ENCODE measurements around the gene MMP25. TPM values are rescaled to one million over a fixed set of nuclear protein-coding genes. Genes with fewer than 3 reads are reported as not detected.

Gene MMP25
- total and polyA plus RNA-seq, 2 donors (not counting 1 experiment from before 2014, with no cell fraction given) = 0.12 to 0.22 TPM

DNA sequence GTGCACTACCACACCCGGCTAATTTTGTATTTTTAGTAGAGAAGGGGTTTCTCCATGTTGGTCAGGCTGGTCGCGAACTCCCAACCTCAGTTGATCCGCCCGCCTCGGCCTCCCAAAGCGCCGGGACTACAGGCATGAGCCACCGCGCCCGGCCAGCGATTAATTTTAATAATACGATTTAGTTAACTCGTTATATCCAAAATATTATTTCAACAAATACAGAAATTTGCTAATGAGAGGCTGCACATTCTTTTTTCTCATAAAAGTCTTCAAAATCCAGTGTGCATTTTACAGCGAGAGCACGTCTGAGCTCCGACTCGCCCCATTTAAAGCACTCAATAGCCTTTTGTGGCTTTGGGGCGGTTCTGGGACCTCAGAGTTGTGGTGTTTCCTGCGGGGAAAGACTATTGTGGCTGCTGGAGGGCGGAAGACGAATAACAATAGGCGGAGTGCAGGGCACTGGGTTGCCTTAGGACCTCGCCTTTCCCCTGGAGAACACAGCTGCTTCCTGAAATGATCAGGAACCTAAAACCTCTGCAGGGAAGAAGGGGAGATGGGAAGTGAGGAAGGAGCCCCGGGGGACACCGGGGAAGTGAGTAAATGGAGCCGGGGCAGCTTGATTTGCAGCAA, 55.6 kb downstream of the MMP25 start:
- ChIA-PET POLR2A (interaction anchor here (0.6 to 0.7 kb wide), 2 partner anchors 22 to 52 kb away, joined by 3 to 11 read pairs; no protein-coding TSS in a partner anchor), CTCF (interaction anchor here (0.7 to 12.2 kb wide), 5 partner anchors 21 to 54 kb away, joined by 3 to 238 read pairs (median 6); partner anchors contain the start of gene ZNF213)
- H3K4me1 ChIP-seq (ENCODE audit: control insufficient read depth in 2 of 2, insufficient read depth in 2 of 2, low read length in 2 of 2) = peaks cover 18 to 35% of the 10 kb centered on the region in 2 donors
- H3K27ac ChIP-seq (ENCODE audit: low read length in 2 of 2) = no peak overlapping the region
- DNase-seq (peak; percentile 37), ATAC-seq (ENCODE audit: low read depth) (no peak)
- H3K9me3 Mint-ChIP-seq (ENCODE audit: insufficient read depth) = no peaks in the 10 kb centered on the region
- no peaks in the 10 kb centered on the region for H4K20me1 ChIP-seq (ENCODE audit: control insufficient read depth, insufficient read depth, low read length, poor library complexity, severe bottlenecking)
- peaks cover 27% of the 10 kb centered on the region for H3K4me1 Mint-ChIP-seq
- peaks cover 0 to 4% (median 0%) of the 10 kb centered on the region in 3 donors for H3K9me3 ChIP-seq (ENCODE audit: control extremely low read depth in 1 of 3, control insufficient read depth in 2 of 3, insufficient read depth in 1 of 3, low read length in 2 of 3)
- H3K27ac Mint-ChIP-seq = peak overlapping the region; percentile 56
- H3K9ac ChIP-seq (ENCODE audit: low read length) = peak overlapping the region; percentile 34
- 30% methylated on average over 17 of the region's 27 CpGs for WGBS (ENCODE audit: insufficient coverage)
- intact Hi-C loops (cut with micrococcal nuclease) = loop anchor here (2.0 kb wide), 2 partner anchors 43 to 57 kb away; no protein-coding TSS in a partner anchor
- no peaks in the 10 kb centered on the region for H3K79me2 ChIP-seq (ENCODE audit: control insufficient read depth, insufficient read depth, low read length)
- no peaks in the 10 kb centered on the region for H3K36me3 ChIP-seq (replicated peaks in 1 of 2; ENCODE audit: control extremely low read depth in 1 of 2, control insufficient read depth in 1 of 2, extremely low read depth in 1 of 2, insufficient read depth in 2 of 2, low read length in 1 of 2)
- H3K27me3 Mint-ChIP-seq = no peaks in the 10 kb centered on the region
- H3K27me3 ChIP-seq (replicated peaks in 1 of 4; ENCODE audit: control extremely low read depth in 1 of 4, control insufficient read depth in 3 of 4, insufficient read depth in 4 of 4, low read length in 3 of 4) = no peaks in the 10 kb centered on the region
- peak overlapping the region in 3 of 5 experiments; percentile 32 to 56 (median 47) for H3K4me3 ChIP-seq (ENCODE audit: control extremely low read depth in 1 of 5, extremely low read depth in 1 of 5, insufficient read depth in 1 of 5, low read depth in 2 of 5, low read length in 4 of 5)
- peak overlapping the region; percentile 63 for H3K4me2 ChIP-seq (replicated peaks; ENCODE audit: low read depth, low read length, poor library complexity, severe bottlenecking)
- TF ChIP-seq CTCF (IDR thresholded peaks at IDR 0.05) = no peak
- TF ChIP-seq EZH2 (IDR thresholded peaks at IDR 0.05; ENCODE audit: borderline replicate concordance, insufficient read depth, low read depth, low read length, poor library complexity, severe bottlenecking) = no peak
- peak overlapping the region; percentile 89 for H3K4me3 Mint-ChIP-seq
- H2AFZ ChIP-seq (ENCODE audit: insufficient read depth, low read depth, low read length, poor library complexity, severe bottlenecking) = peak overlapping the region; percentile 81
